Left ventricle myocardium inferior (tissue), 1 donor: ENCODE results near the gene PJA2. TPM values are rescaled to one million over a fixed set of nuclear protein-coding genes. Genes with fewer than 3 reads are reported as not detected.

ENCODE experiments used
- DNase-seq: peaks from one replicate; pipeline ENCODE4 v3.0.0-alpha.2; 2020
- H3K27ac ChIP-seq: fragments of 200-600 bp; replicated peaks from 2 replicates; pipeline ENCODE4 v1.8.0; 2021
- H3K27me3 ChIP-seq: fragments of 200-600 bp; 2 replicates; pipeline ENCODE4 v1.8.0; 2021; ENCODE audit warnings: low read depth
- H3K36me3 ChIP-seq: fragments of 200-600 bp; 2 replicates; pipeline ENCODE4 v1.8.0; 2021
- H3K4me1 ChIP-seq: fragments of 200-600 bp; 2 replicates; pipeline ENCODE4 v1.8.0; 2021
- H3K4me3 ChIP-seq: fragments of 200-600 bp; 2 replicates; pipeline ENCODE4 v1.8.0; 2021; ENCODE audit warnings: mild to moderate bottlenecking, moderate library complexity
- H3K9me3 ChIP-seq: fragments of 200-600 bp; replicated peaks from 2 replicates; pipeline ENCODE4 v1.8.0; 2021
- CTCF ChIP-seq: fragments of 200-600 bp; IDR thresholded peaks from 2 replicates; pipeline ENCODE4 v1.8.0; 2021; ENCODE audit warnings: antibody characterized with exemption, mild to moderate bottlenecking, borderline replicate concordance
- intact Hi-C: fragments of 100-400 bp; cut with micrococcal nuclease; formaldehyde crosslinking; loops from one replicate; pipeline ENCODE4 v1.11.0; 2022
- total RNA-seq: library from RNA; stranded (reverse); fragmentation: NEBNext Ultra II Directional; extraction: Animal tissue kit (Norgen Biotek cat#: 25700); gene quantifications from one replicate; pipeline ENCODE4 v1.2.1, GENCODE V29; 2021
- donor health status: DM: no; HTN: yes; CAD: no; lungs with severe emphysema.

PJA2 gene
- total RNA-seq, 1 donor from 2014 or later: 77.5 TPM

GRCh38 chr5:109347252-109347888 lies 62.4 kb downstream of the PJA2 start:
- H3K27ac ChIP-seq: peak overlapping the region; percentile 7
- no peaks in the 10 kb centered on the region for H3K9me3 ChIP-seq
- no peak for TF ChIP-seq CTCF
- no peaks in the 10 kb centered on the region for H3K27me3 ChIP-seq
- intact Hi-C loops: no loop called here
- peaks cover 31% of the 10 kb centered on the region for H3K36me3 ChIP-seq
- H3K4me3 ChIP-seq: no peak overlapping the region
- DNase-seq: no peak
- peaks cover 46% of the 10 kb centered on the region for H3K4me1 ChIP-seq

DNA sequence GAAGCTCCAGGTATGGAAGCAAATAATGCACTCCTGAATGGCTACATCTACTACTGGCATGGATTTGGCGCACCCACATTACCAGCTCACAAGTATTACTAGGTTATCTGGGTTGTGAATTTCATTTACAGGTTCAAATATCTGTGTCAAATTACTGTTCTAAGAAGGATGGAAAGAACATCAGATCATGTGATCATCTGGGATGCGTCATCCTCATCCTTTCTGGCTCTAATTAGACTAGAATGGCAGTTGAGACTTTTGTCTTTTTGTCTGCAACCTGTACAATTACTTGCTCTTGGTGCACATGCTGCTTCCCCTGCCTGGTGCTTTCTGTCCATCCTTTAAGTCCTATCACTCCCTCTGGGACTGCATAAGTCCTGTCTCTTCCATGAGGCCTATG lies 64.1 kb downstream of the PJA2 start:
- peaks cover 31% of the 10 kb centered on the region for H3K36me3 ChIP-seq
- intact Hi-C loops: no loop called here
- no peak for DNase-seq
- no peak overlapping the region for H3K27ac ChIP-seq
- TF ChIP-seq CTCF: no peak
- H3K4me1 ChIP-seq: peaks cover 44% of the 10 kb centered on the region
- no peak overlapping the region for H3K4me3 ChIP-seq
- no peaks in the 10 kb centered on the region for H3K9me3 ChIP-seq
- H3K27me3 ChIP-seq: no peaks in the 10 kb centered on the region

- H3K36me3 ChIP-seq: peaks cover 42% of the 10 kb centered on the region
- no peak for DNase-seq
Observed at GRCh38 chr5:109340351-109340750, 69.4 kb downstream of the PJA2 start.

DNA sequence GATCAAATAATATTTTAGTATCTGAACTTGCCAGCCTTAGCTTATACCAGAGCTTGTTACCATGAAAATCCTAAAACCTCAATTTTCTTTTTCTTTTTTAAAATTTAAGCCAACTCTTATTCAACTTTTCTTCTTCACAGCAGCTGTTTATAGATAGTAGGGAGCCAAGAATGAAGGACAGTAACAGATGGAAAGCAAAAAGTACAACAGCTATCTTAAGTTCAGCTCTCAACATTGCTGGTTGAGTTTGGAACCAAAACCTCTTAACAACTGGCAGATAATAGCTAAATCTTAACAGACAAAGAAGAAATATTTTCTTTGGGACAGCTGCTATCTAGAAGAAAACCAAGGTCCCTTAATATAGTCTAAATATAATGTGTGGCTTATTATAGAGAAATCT lies 74.7 kb downstream of the PJA2 start:
- H3K4me3 ChIP-seq: no peak overlapping the region
- H3K9me3 ChIP-seq: no peaks in the 10 kb centered on the region
- intact Hi-C loops: no loop called here
- no peak for TF ChIP-seq CTCF
- no peak for DNase-seq
- peaks cover 25% of the 10 kb centered on the region for H3K36me3 ChIP-seq
- H3K4me1 ChIP-seq: peaks cover 23% of the 10 kb centered on the region
- no peaks in the 10 kb centered on the region for H3K27me3 ChIP-seq
- no peak overlapping the region for H3K27ac ChIP-seq

More at GRCh38 chr5:109340351-109340750, 69.4 kb downstream of the PJA2 start:
- Histone ChIP-seq H3K27ac (no peak overlapping the region), H3K27me3 (no peaks in the 10 kb centered on the region), H3K4me3 (no peak overlapping the region), H3K9me3 (no peaks in the 10 kb centered on the region), H3K4me1 (peaks cover 16% of the 10 kb centered on the region)
- TF ChIP-seq CTCF: no peak
- intact Hi-C loops: no loop called here

DNA sequence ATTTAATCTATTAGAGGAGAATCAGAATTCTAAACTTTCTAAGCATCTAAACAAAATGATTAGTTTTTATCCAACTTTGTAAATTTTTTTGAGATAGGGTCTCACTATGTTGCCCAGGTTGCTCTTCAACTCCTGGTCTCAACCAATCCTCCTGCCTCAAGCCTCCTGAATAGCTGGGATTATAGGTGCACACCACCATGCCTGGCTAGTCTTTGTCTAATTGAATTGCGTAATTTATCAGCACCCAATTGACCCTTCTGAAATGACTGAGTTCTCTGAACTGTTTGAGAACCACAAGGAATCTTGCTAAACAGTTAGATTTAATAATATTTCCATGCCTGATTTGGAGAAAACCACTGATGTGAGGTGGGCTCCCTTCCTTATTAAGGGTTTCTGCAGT lies 75.7 kb downstream of the PJA2 start:
- peaks cover 25% of the 10 kb centered on the region for H3K36me3 ChIP-seq
- no peak overlapping the region for H3K27ac ChIP-seq
- intact Hi-C loops: no loop called here
- TF ChIP-seq CTCF: no peak
- no peak overlapping the region for H3K4me3 ChIP-seq
- no peaks in the 10 kb centered on the region for H3K9me3 ChIP-seq
- H3K27me3 ChIP-seq: no peaks in the 10 kb centered on the region
- H3K4me1 ChIP-seq: peaks cover 30% of the 10 kb centered on the region
- no peak for DNase-seq
